ENCODE data around the gene ZAP70. TPM values are rescaled to one million over a fixed set of nuclear protein-coding genes. Genes with fewer than 3 reads are reported as not detected.

ZAP70 gene
- total and polyA plus RNA-seq, 2 of the 13 experiments (the other 11 are each of a cell fraction or from before 2014, with no cell fraction given) = 0.51 to 4.0 TPM

- no peak overlapping the region for H3K9ac ChIP-seq (ENCODE audit: insufficient read depth, low read depth, low read length)
- no peak overlapping the region for H3K4me2 ChIP-seq (ENCODE audit: low read depth, low read length)
- no peaks in the 10 kb centered on the region for H3K9me3 ChIP-seq (ENCODE audit: low read length)
- WGBS (ENCODE audit: low lambda C conversion rate) = 19% methylated on average over 2 of the region's 2 CpGs
- DNase-seq (ENCODE audit: low spot score) (no peak), ATAC-seq (no peak), FAIRE-seq (no peak)
- POLR2A ChIA-PET = no interaction called here
- no peaks in the 10 kb centered on the region for H4K20me1 ChIP-seq (ENCODE audit: insufficient read depth, low read length)
- H3K79me2 ChIP-seq (ENCODE audit: insufficient read depth, low read length) = no peaks in the 10 kb centered on the region
- no peaks in the 10 kb centered on the region for H3K4me1 ChIP-seq (ENCODE audit: insufficient read depth, low read length)
- H2AFZ ChIP-seq (ENCODE audit: low read length) = no peak overlapping the region
- no peak overlapping the region for H3K4me3 ChIP-seq (replicated peaks in 1 of 3; ENCODE audit: insufficient read depth in 1 of 3, low read depth in 2 of 3, low read length in 3 of 3)
- H3K36me3 ChIP-seq (replicated peaks in 1 of 2; ENCODE audit: control insufficient read depth in 1 of 2, insufficient read depth in 2 of 2, low read length in 2 of 2) = no peaks in the 10 kb centered on the region
- CTCF ChIA-PET (ENCODE audit: low intra/inter-chr PET ratio, low total read pairs) = no interaction called here
- intact Hi-C loops (cut with micrococcal nuclease; ENCODE audit: unreplicated experiment) = no loop called here
- no peak overlapping the region for H3K27ac ChIP-seq (ENCODE audit: extremely low read length, insufficient read depth, low read length)
- TF ChIP-seq ZNF562 (CRISPR knock-in tag; IDR thresholded peaks at IDR 0.05; ENCODE audit: borderline replicate concordance) (no peak), MXD4 (CRISPR knock-in tag; IDR thresholded peaks at IDR 0.05) (no peak), ZSCAN9 (CRISPR knock-in tag; IDR thresholded peaks at IDR 0.05; ENCODE audit: borderline replicate concordance) (no peak), ZSCAN30 (CRISPR knock-in tag; IDR thresholded peaks at IDR 0.05) (no peak), TMF1 (CRISPR knock-in tag; IDR thresholded peaks at IDR 0.05; ENCODE audit: low read depth) (no peak), MXI1 (IDR thresholded peaks at IDR 0.05; ENCODE audit: borderline replicate concordance, low read depth, low read length) (no peak), POLR2AphosphoS5 (IDR thresholded peaks at IDR 0.05; ENCODE audit: low read depth, low read length) (no peak), ZNF7 (CRISPR knock-in tag; IDR thresholded peaks at IDR 0.05) (no peak), TARDBP (CRISPR knock-in tag; IDR thresholded peaks at IDR 0.05) (no peak), KAT8 (CRISPR knock-in tag; IDR thresholded peaks at IDR 0.05) (no peak), ZNF792 (CRISPR knock-in tag; IDR thresholded peaks at IDR 0.05) (no peak), MZF1 (CRISPR knock-in tag; IDR thresholded peaks at IDR 0.05; ENCODE audit: borderline replicate concordance) (no peak), TSC22D2 (CRISPR knock-in tag; IDR thresholded peaks at IDR 0.05; ENCODE audit: borderline replicate concordance) (no peak), POGK (CRISPR knock-in tag; conservative IDR thresholded peaks at IDR 0.05) (no peak), ZNF496 (CRISPR knock-in tag; IDR thresholded peaks at IDR 0.05; ENCODE audit: insufficient replicate concordance) (no peak), STAG1 (CRISPR knock-in tag; IDR thresholded peaks at IDR 0.05) (no peak), ZFAT (CRISPR knock-in tag; conservative IDR thresholded peaks at IDR 0.05) (no peak), MAZ (IDR thresholded peaks at IDR 0.05; ENCODE audit: borderline replicate concordance, low read depth, low read length) (no peak), MAZ (CRISPR knock-in tag; IDR thresholded peaks at IDR 0.05; ENCODE audit: low read depth) (no peak)
- TF ChIP-seq, protein P1, sequence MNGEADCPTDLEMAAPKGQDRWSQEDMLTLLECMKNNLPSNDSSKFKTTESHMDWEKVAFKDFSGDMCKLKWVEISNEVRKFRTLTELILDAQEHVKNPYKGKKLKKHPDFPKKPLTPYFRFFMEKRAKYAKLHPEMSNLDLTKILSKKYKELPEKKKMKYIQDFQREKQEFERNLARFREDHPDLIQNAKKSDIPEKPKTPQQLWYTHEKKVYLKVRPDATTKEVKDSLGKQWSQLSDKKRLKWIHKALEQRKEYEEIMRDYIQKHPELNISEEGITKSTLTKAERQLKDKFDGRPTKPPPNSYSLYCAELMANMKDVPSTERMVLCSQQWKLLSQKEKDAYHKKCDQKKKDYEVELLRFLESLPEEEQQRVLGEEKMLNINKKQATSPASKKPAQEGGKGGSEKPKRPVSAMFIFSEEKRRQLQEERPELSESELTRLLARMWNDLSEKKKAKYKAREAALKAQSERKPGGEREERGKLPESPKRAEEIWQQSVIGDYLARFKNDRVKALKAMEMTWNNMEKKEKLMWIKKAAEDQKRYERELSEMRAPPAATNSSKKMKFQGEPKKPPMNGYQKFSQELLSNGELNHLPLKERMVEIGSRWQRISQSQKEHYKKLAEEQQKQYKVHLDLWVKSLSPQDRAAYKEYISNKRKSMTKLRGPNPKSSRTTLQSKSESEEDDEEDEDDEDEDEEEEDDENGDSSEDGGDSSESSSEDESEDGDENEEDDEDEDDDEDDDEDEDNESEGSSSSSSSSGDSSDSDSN (CRISPR knock-in tag; IDR thresholded peaks at IDR 0.05) = no peak
- in situ Hi-C loops (cut with HindIII; ENCODE audit: extremely low pct_ligation_motif_present, low pct_unique_long_range_greater_than_20kb) = no loop called here
- no TSS peak for BruUV-seq (replicated peaks)
- no peaks in the 10 kb centered on the region; a peak in 2 of 5 replicates for H3K27me3 ChIP-seq (ENCODE audit: control insufficient read depth in 1 of 2, insufficient read depth in 2 of 2, low read length in 2 of 2)
These were observed 7.4 kb downstream of the ZAP70 start for GRCh38 chr2:97720746-97721145.
